ENCODE measurements around the gene DYNLT1. TPM values are rescaled to one million over a fixed set of nuclear protein-coding genes. Genes with fewer than 3 reads are reported as not detected.

DYNLT1 gene
- total and polyA plus RNA-seq, 9 of the 15 experiments (the other 6 are each of a cell fraction or from before 2014, with no cell fraction given) = 42.2 to 583 (median 127) TPM

- no peak for TF ChIP-seq CUX1 (CRISPR knock-in tag; IDR thresholded peaks at IDR 0.05)
- peak; percentile 70; the same call in 1 of the 2 replicates for TF ChIP-seq LCOR (CRISPR knock-in tag; IDR thresholded peaks at IDR 0.05)
- peak; percentile 49; the same call in 1 of the 2 replicates for TF ChIP-seq NCOR1 (IDR thresholded peaks at IDR 0.05)
- TF ChIP-seq KHSRP (IDR thresholded peaks at IDR 0.05) = no peak
- TF ChIP-seq GATA2 (CRISPR knock-in tag; IDR thresholded peaks at IDR 0.05) = peak; percentile 87
- TF ChIP-seq TCF3 (CRISPR knock-in tag; IDR thresholded peaks at IDR 0.05) = peak; percentile 89
- peak; percentile 64; the same call in 1 of the 2 replicates for TF ChIP-seq MTA3 (IDR thresholded peaks at IDR 0.05; ENCODE audit: borderline replicate concordance)
- TF ChIP-seq, protein P1, sequence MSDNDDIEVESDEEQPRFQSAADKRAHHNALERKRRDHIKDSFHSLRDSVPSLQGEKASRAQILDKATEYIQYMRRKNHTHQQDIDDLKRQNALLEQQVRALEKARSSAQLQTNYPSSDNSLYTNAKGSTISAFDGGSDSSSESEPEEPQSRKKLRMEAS (CRISPR knock-in tag; IDR thresholded peaks at IDR 0.05) = peak; percentile 42
- peak; percentile 82 for TF ChIP-seq RFX1 (IDR thresholded peaks at IDR 0.05)
- TF ChIP-seq, protein P2, sequence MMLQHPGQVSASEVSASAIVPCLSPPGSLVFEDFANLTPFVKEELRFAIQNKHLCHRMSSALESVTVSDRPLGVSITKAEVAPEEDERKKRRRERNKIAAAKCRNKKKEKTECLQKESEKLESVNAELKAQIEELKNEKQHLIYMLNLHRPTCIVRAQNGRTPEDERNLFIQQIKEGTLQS (IDR thresholded peaks at IDR 0.05) = peak; percentile 98
- TF ChIP-seq, protein P2 (CRISPR knock-in tag; conservative IDR thresholded peaks at IDR 0.05) = peak; percentile 93
- TF ChIP-seq MYNN (IDR thresholded peaks at IDR 0.05) = peak; percentile 51; the same call in 1 of the 2 replicates
- TF ChIP-seq MYNN (CRISPR knock-in tag; IDR thresholded peaks at IDR 0.05) = no peak
- TF ChIP-seq TAL1 (IDR thresholded peaks at IDR 0.05) = peak; percentile 66
- peak; percentile 49 for TF ChIP-seq SOX6 (IDR thresholded peaks at IDR 0.05)
- peak; percentile 8 for TF ChIP-seq ZFP36 (IDR thresholded peaks at IDR 0.05; ENCODE audit: low read depth, low read length, partially characterized antibody)
- TF ChIP-seq RB1 (IDR thresholded peaks at IDR 0.05; ENCODE audit: low read depth) = no peak
- TF ChIP-seq, protein P3, sequence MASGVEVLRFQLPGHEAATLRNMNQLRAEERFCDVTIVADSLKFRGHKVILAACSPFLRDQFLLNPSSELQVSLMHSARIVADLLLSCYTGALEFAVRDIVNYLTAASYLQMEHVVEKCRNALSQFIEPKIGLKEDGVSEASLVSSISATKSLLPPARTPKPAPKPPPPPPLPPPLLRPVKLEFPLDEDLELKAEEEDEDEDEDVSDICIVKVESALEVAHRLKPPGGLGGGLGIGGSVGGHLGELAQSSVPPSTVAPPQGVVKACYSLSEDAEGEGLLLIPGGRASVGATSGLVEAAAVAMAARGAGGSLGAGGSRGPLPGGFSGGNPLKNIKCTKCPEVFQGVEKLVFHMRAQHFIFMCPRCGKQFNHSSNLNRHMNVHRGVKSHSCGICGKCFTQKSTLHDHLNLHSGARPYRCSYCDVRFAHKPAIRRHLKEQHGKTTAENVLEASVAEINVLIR (CRISPR knock-in tag; IDR thresholded peaks at IDR 0.05) = peak; percentile 41; the same call in 1 of the 2 replicates
- TF ChIP-seq GTF2F1 (IDR thresholded peaks at IDR 0.05; ENCODE audit: low read depth, low read length) = no peak
- no peak for TF ChIP-seq TSC22D4 (tag; IDR thresholded peaks at IDR 0.05)
- peak; percentile 69 for TF ChIP-seq PML (IDR thresholded peaks at IDR 0.05; ENCODE audit: low read length)
- peak; percentile 62 for TF ChIP-seq CBFA2T2 (conservative IDR thresholded peaks at IDR 0.05)
- 0 out of 4 replicates have a peak, but pooled peaks of 1 of the 2 experiments have one; percentile 17 for TF ChIP-seq SRF (CRISPR knock-in tag; IDR thresholded peaks at IDR 0.05)
Measured at GRCh38 chr6:158631678-158632537, 12.6 kb downstream of the DYNLT1 start (continued).
